Measurements from ENCODE around the gene CAMK1.
"Not testable (repeated sequence)": the region's sequence is repeated elsewhere in the genome, so short reads cannot be mapped to it uniquely, and the experiment has no call there.

The CAMK1 gene

GRCh38 chr3:9780458-9780812 is 10.7 kb upstream of the CAMK1 start:
- Histone ChIP-seq H3K27me3 (ENCODE audit: insufficient read depth, insufficient read length) (no peaks in the 10 kb centered on the region), H3K4me3 (ENCODE audit: insufficient read length, low read depth) (no peak overlapping the region), H3K9ac (ENCODE audit: insufficient read length, low read depth) (no peak overlapping the region)

DNA sequence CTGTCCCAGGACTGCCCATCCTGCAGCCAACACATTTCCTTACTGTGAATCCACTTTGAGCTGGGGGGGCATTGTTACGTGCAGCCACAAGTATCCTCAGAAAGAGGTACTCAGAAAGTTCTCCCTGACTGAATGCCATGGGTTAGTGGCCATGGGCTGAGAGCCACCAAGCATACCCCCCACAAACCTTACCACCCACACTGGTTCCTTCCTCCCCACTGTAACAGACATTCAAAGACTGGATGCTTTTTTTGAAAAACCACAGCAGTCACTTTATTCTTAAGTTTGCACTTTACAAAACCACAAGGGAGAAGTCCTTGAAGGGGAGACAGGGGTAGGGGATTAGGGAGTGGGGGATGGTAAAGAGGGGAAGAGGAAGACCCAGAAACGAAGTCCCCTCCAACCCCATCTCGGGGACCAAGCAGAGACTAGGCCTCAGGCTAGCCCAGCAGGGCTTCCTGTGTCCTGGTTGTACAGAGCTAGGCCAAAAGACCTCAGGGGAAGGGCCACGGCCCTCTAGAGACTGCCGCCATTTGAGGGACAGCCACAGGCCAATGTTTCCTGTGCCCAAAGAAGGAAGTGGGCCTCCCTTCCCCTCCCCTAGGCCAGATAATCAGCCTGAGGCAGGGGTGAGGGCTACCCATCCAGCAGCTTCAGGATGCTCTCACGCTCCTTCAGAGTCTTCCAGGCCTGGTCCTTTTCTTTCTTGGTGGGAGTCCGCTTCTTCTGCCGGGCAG is 10.1 kb upstream of the CAMK1 start:
- TF ChIP-seq SUZ12 (IDR thresholded peaks at IDR 0.05; ENCODE audit: extremely low read depth, insufficient read depth, insufficient read length): no peak
- TF ChIP-seq ZNF274 (IDR thresholded peaks at IDR 0.05; ENCODE audit: low read depth, low read length): no peak
- no peak for TF ChIP-seq YY1 (IDR thresholded peaks at IDR 0.05; ENCODE audit: insufficient read depth, insufficient read length)
- no peaks in the 10 kb centered on the region for H3K9me3 ChIP-seq (ENCODE audit: insufficient read depth, low read length)
- H3K27me3 ChIP-seq (ENCODE audit: insufficient read depth, insufficient read length): no peaks in the 10 kb centered on the region
- H3K36me3 ChIP-seq (ENCODE audit: insufficient read depth, insufficient read length, low read length): peaks cover 42% of the 10 kb centered on the region
- peaks cover 9% of the 10 kb centered on the region for H3K4me1 ChIP-seq (ENCODE audit: insufficient read depth, insufficient read length)
- no peak overlapping the region for H3K9ac ChIP-seq (ENCODE audit: insufficient read length, low read depth)
- H3K4me3 ChIP-seq (ENCODE audit: insufficient read length, low read depth): no peak overlapping the region
- DNase-seq (ENCODE audit: low read depth, low spot score): no peak

More at GRCh38 chr3:9780458-9780812, 10.7 kb upstream of the CAMK1 start:
- TF ChIP-seq ZNF274 (IDR thresholded peaks at IDR 0.05; ENCODE audit: low read depth, low read length) (no peak), SUZ12 (IDR thresholded peaks at IDR 0.05; ENCODE audit: extremely low read depth, insufficient read depth, insufficient read length) (no peak), YY1 (IDR thresholded peaks at IDR 0.05; ENCODE audit: insufficient read depth, insufficient read length) (no peak)
- Histone ChIP-seq H3K36me3 (ENCODE audit: insufficient read depth, insufficient read length, low read length) (peaks cover 48% of the 10 kb centered on the region), H3K9me3 (ENCODE audit: insufficient read depth, low read length) (no peaks in the 10 kb centered on the region), H3K4me1 (ENCODE audit: insufficient read depth, insufficient read length) (peaks cover 9% of the 10 kb centered on the region)
- no peak for DNase-seq (ENCODE audit: low read depth, low spot score)

- Histone ChIP-seq H3K27me3 (ENCODE audit: insufficient read depth, insufficient read length) (no peaks in the 10 kb centered on the region), H3K9ac (ENCODE audit: insufficient read length, low read depth) (no peak overlapping the region), H3K4me1 (ENCODE audit: insufficient read depth, insufficient read length) (peaks cover 9% of the 10 kb centered on the region), H3K4me3 (ENCODE audit: insufficient read length, low read depth) (no peak overlapping the region), H3K9me3 (ENCODE audit: insufficient read depth, low read length) (no peaks in the 10 kb centered on the region), H3K36me3 (ENCODE audit: insufficient read depth, insufficient read length, low read length) (peaks cover 36% of the 10 kb centered on the region)
- no peak for DNase-seq (ENCODE audit: low read depth, low spot score)
- TF ChIP-seq YY1 (IDR thresholded peaks at IDR 0.05; ENCODE audit: insufficient read depth, insufficient read length) (no peak), SUZ12 (IDR thresholded peaks at IDR 0.05; ENCODE audit: extremely low read depth, insufficient read depth, insufficient read length) (no peak), ZNF274 (IDR thresholded peaks at IDR 0.05; ENCODE audit: low read depth, low read length) (no peak)
Measured at GRCh38 chr3:9779075-9779593, 9.4 kb upstream of the CAMK1 start.

GRCh38 chr3:9778143-9779074 is 8.7 kb upstream of the CAMK1 start:
- Histone ChIP-seq H3K4me3 (ENCODE audit: insufficient read length, low read depth) (no peak overlapping the region), H3K9ac (ENCODE audit: insufficient read length, low read depth) (no peak overlapping the region), H3K36me3 (ENCODE audit: insufficient read depth, insufficient read length, low read length) (peaks cover 30% of the 10 kb centered on the region), H3K9me3 (ENCODE audit: insufficient read depth, low read length) (no peaks in the 10 kb centered on the region), H3K27me3 (ENCODE audit: insufficient read depth, insufficient read length) (no peaks in the 10 kb centered on the region), H3K4me1 (ENCODE audit: insufficient read depth, insufficient read length) (peaks cover 5% of the 10 kb centered on the region)
- no peak for DNase-seq (ENCODE audit: low read depth, low spot score)
- no peak for TF ChIP-seq ZNF274 (IDR thresholded peaks at IDR 0.05; ENCODE audit: low read depth, low read length)

- Histone ChIP-seq H3K9me3 (ENCODE audit: insufficient read depth, low read length) (no peaks in the 10 kb centered on the region), H3K27me3 (ENCODE audit: insufficient read depth, insufficient read length) (no peaks in the 10 kb centered on the region), H3K36me3 (ENCODE audit: insufficient read depth, insufficient read length, low read length) (peaks cover 27% of the 10 kb centered on the region), H3K4me3 (ENCODE audit: insufficient read length, low read depth) (no peak overlapping the region), H3K4me1 (ENCODE audit: insufficient read depth, insufficient read length) (peaks cover 5% of the 10 kb centered on the region), H3K9ac (ENCODE audit: insufficient read length, low read depth) (no peak overlapping the region)
- DNase-seq (ENCODE audit: low read depth, low spot score): no peak
- TF ChIP-seq ZNF274 (IDR thresholded peaks at IDR 0.05; ENCODE audit: low read depth, low read length): no peak
- TF ChIP-seq YY1 (IDR thresholded peaks at IDR 0.05; ENCODE audit: insufficient read depth, insufficient read length): no peak
- TF ChIP-seq SUZ12 (IDR thresholded peaks at IDR 0.05; ENCODE audit: extremely low read depth, insufficient read depth, insufficient read length): no peak
Measured at GRCh38 chr3:9777694-9778021, 7.9 kb upstream of the CAMK1 start.

DNA sequence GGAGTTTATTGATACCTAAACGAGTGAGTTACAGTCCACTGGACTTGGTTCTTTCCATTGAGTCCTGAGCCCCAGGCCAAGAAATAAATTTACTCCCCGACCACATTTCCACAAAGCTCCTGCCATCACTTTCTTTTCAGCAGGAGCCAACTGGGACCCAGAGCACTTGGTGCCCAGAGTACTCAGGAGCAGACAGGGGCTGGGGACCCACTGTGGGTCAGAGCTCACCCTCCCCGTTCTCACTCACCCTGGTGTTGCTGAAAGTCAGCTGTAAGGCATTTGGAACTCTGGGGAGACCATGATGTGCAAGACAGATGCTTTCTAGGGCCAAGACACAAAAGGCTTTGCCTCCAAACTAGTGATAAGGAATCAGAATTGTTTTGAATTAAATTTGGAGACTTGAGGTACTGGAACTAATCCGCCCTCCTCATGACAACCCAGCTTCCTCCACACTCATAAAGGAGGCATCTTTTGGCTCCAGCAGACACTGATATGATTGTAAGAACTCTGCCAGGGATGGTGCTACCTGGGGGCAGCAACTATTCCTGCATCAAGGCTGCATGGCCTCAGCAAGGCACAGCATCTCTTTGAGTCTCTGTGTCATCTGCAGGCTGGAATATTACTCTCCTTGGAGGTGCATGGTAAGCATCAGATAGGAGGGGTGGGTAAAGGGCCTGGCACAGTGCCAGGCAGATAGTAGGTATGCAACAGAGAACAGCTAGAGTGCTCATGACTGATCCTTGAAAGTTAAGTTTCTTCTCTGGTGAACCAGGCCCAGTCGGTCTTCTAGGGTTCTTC is 7.3 kb upstream of the CAMK1 start:
- TF ChIP-seq YY1 (IDR thresholded peaks at IDR 0.05; ENCODE audit: insufficient read depth, insufficient read length) (no peak), SUZ12 (IDR thresholded peaks at IDR 0.05; ENCODE audit: extremely low read depth, insufficient read depth, insufficient read length) (no peak), ZNF274 (IDR thresholded peaks at IDR 0.05; ENCODE audit: low read depth, low read length) (no peak)
- no peak for DNase-seq (ENCODE audit: low read depth, low spot score)
- Histone ChIP-seq H3K36me3 (ENCODE audit: insufficient read depth, insufficient read length, low read length) (peaks cover 22% of the 10 kb centered on the region), H3K9ac (ENCODE audit: insufficient read length, low read depth) (no peak overlapping the region), H3K27me3 (ENCODE audit: insufficient read depth, insufficient read length) (no peaks in the 10 kb centered on the region), H3K9me3 (ENCODE audit: insufficient read depth, low read length) (no peaks in the 10 kb centered on the region), H3K4me1 (ENCODE audit: insufficient read depth, insufficient read length) (peaks cover 5% of the 10 kb centered on the region), H3K4me3 (ENCODE audit: insufficient read length, low read depth) (no peak overlapping the region)

DNA sequence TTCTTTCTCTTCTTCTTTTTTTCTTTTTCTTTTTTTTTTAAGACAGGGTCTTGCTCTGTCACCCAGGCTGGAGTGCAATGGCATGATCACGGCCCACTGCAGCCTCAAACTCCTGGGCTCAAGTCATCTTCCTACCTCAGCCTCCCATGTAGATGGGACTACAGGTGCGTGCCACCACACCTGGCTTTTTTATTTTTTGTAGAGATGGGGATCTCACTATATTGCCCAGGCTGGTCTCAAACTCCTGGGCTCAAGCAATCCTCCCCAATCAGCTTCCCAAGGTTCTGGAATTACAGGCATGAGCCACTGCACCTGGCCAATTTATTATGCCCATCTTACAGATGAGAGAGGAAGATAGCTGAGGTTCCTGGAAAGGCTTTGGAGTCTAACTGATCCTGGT is 1.3 kb upstream of the CAMK1 start:
- not testable (repeated sequence) for H3K4me1 ChIP-seq (ENCODE audit: insufficient read depth, insufficient read length); H3K36me3 ChIP-seq (ENCODE audit: insufficient read depth, insufficient read length, low read length); DNase-seq (ENCODE audit: low read depth, low spot score); H3K9ac ChIP-seq (ENCODE audit: insufficient read length, low read depth); H3K4me3 ChIP-seq (ENCODE audit: insufficient read length, low read depth); H3K9me3 ChIP-seq (ENCODE audit: insufficient read depth, low read length)
- peaks cover 13% of the 10 kb centered on the region for H3K27me3 ChIP-seq (ENCODE audit: insufficient read depth, insufficient read length)
